Transverse colon (tissue), 3 donors: Measurements from ENCODE around the gene ATP1A2.

Experiments
- EP300 ChIP-seq: sonication (generic); formaldehyde crosslinking; IDR thresholded peaks from one replicate; pipeline ENCODE4 v1.6.1; 2017; ENCODE audit warnings: antibody characterized with exemption, low read depth
- POLR2A ChIP-seq: fragments of 450-650 bp; IDR thresholded peaks from one replicate; pipeline ENCODE4 v1.6.1; 2016; ENCODE audit warnings: antibody characterized with exemption, mild to moderate bottlenecking, moderate library complexity
- TF ChIP-seq, protein P1 (sequence below), 5 experiments: fragments of 200-600 bp in 3 of 5; fragments of 450-650 bp in 2 of 5; sonication (generic) in 3 of 5; IDR thresholded peaks; 1 replicate in 2 of 5; 2 replicates in 3 of 5; pipeline ENCODE4 v1.5.1; 2016 to 2017; ENCODE audit warnings: antibody characterized with exemption in 5 of 5, inconsistent platforms in 3 of 5, mild to moderate bottlenecking in 2 of 5, moderate library complexity in 1 of 5

DNA sequence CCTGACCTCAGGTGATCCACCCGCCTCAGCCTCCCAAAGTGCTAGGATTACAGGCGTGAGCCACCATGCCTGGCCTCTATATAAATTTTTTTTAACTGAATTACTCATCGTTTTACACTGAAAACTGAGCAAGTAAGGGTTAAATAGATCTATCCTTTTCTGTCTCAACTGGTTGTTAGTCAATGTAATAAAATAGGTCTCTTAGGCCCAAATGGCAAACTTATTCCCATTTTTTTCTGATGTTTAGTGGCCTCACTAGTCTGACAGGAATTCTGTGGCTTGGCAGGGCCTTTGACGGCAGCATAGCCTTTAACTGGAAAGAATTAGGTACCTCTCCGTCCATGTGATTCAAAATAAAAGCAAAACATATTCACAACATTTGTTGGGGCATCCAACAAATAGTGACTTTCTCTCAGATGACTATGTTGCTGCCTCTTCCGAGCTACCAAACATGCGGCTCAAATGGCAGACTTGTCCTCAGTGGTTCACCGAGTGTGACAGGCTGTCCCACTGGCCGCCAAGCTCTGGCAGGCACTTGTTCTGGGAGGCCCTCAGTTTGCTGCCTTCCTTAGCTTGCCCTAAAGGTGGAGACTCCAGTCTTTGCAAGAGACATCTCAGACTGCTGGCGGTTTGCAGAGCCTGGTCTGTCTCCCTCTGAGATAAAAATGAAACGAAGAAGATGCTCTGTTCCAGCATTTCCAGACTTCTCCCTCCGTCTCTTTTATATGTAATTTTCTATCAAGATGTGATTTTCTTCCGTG is 53.2 kb downstream of the ATP1A2 start:
- TF ChIP-seq, protein P1, sequence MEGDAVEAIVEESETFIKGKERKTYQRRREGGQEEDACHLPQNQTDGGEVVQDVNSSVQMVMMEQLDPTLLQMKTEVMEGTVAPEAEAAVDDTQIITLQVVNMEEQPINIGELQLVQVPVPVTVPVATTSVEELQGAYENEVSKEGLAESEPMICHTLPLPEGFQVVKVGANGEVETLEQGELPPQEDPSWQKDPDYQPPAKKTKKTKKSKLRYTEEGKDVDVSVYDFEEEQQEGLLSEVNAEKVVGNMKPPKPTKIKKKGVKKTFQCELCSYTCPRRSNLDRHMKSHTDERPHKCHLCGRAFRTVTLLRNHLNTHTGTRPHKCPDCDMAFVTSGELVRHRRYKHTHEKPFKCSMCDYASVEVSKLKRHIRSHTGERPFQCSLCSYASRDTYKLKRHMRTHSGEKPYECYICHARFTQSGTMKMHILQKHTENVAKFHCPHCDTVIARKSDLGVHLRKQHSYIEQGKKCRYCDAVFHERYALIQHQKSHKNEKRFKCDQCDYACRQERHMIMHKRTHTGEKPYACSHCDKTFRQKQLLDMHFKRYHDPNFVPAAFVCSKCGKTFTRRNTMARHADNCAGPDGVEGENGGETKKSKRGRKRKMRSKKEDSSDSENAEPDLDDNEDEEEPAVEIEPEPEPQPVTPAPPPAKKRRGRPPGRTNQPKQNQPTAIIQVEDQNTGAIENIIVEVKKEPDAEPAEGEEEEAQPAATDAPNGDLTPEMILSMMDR (IDR thresholded peaks at IDR 0.05), result no peak
- TF ChIP-seq EP300, result no peak
- no peak for TF ChIP-seq POLR2A
